Transverse colon (tissue), 4 donors: Measurements from ENCODE around the gene TCOF1. TPM values are rescaled to one million over a fixed set of nuclear protein-coding genes. Genes with fewer than 3 reads are reported as not detected.

Experiments
- DNase-seq: peaks from one replicate; pipeline ENCODE4 v3.0.0-alpha.2; 2019
- H3K27ac ChIP-seq, 4 donors: fragments of 200-600 bp; sonication (generic); 2 replicates each; pipeline ENCODE4 v1.5.1; 2016 to 2018; ENCODE audit warnings: inconsistent platforms in 4 of 4
- H3K27me3 ChIP-seq: fragments of 200-600 bp; sonication (generic); 2 replicates; pipeline ENCODE4 v1.5.1; 2017; ENCODE audit warnings: inconsistent platforms
- H3K36me3 ChIP-seq, 4 donors: fragments of 200-600 bp; sonication (generic); 2 replicates each; pipeline ENCODE4 v1.5.1; 2017 to 2019; ENCODE audit warnings: inconsistent platforms in 4 of 4
- H3K4me1 ChIP-seq, 4 donors: fragments of 200-600 bp; sonication (generic); 2 replicates each; pipeline ENCODE4 v1.5.1; 2017 to 2020; ENCODE audit warnings: inconsistent platforms in 4 of 4
- H3K4me3 ChIP-seq, 4 donors: fragments of 200-600 bp; sonication (generic); 1 replicate in 1 of 4; 2 replicates in 3 of 4; pipeline versions ENCODE4 v1.5.1 to v1.6.1; 2017 to 2019; ENCODE audit warnings: inconsistent platforms in 4 of 4
- H3K9me3 ChIP-seq, 2 donors: fragments of 200-600 bp; sonication (generic); 2 replicates each; pipeline ENCODE4 v1.5.1; 2017 to 2019; ENCODE audit warnings: inconsistent platforms in 2 of 2
- CTCF ChIP-seq, 5 experiments: fragments of 200-600 bp in 3 of 5; fragments of 450-650 bp in 2 of 5; sonication (generic) in 3 of 5; IDR thresholded peaks; 1 replicate in 2 of 5; 2 replicates in 3 of 5; pipeline ENCODE4 v1.5.1; 2016 to 2017; ENCODE audit warnings: antibody characterized with exemption in 5 of 5, inconsistent platforms in 3 of 5, mild to moderate bottlenecking in 2 of 5, moderate library complexity in 1 of 5
- EP300 ChIP-seq: sonication (generic); formaldehyde crosslinking; IDR thresholded peaks from one replicate; pipeline ENCODE4 v1.6.1; 2017; ENCODE audit warnings: antibody characterized with exemption, low read depth
- POLR2A ChIP-seq: fragments of 450-650 bp; IDR thresholded peaks from one replicate; pipeline ENCODE4 v1.6.1; 2016; ENCODE audit warnings: antibody characterized with exemption, mild to moderate bottlenecking, moderate library complexity
- POLR2AphosphoS5 ChIP-seq, 3 donors: sonication (generic); formaldehyde crosslinking; IDR thresholded peaks; one replicate each; pipeline ENCODE4 v1.6.1; 2016; ENCODE audit warnings: antibody characterized with exemption in 3 of 3
- WGBS, 2 donors: methylation state at CpG; one replicate each; pipeline ENCODE4 v1.1.5; 2018; ENCODE audit warnings: low coverage in 1 of 2; 5-methylcytosine and 5-hydroxymethylcytosine counted together
- in situ Hi-C, 4 donors: fragments of 200-750 bp; cut with MboI; loops; one replicate each; pipeline versions ENCODE4 v1.15.0 to v1.15.1; 2017; ENCODE audit warnings: low sequenced_read_pairs in 3 of 4, low pct_ligation_motif_present in 1 of 4, low pct_unique_long_range_greater_than_20kb in 1 of 4
- intact Hi-C: fragments of 100-400 bp; cut with DNase I; formaldehyde crosslinking; loops from one replicate; pipeline ENCODE4 v1.15.1; 2023; ENCODE audit warnings: low total_unique reads
- total RNA-seq, 4 donors: library from RNA; depleted of rRNA; stranded (reverse); fragments of >200 nt; gene quantifications; one replicate each; pipeline ENCODE4 v1.1.0, GENCODE V29; 2016

The TCOF1 gene
- total RNA-seq, 4 donors from 2014 or later, result 12.0 to 87.2 (median 31.3) TPM

DNA sequence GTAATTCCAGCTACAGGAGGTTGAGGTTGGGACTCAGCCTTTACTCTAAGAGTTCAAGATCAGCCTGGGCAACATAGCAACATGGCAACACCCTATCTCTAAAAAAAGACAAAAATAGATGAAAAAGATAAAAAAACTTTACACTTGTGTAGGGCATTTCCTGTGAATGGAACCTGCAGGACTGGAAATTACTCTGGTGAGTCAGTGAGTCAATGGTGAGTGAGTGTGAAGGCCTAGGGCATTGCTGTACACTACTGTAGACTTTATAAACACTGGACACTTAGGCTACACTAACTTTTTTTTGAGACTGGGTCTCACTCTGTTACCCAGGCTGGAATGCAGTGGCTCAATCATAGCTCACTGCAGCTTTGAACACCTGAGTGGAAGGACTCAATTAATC, 35.3 kb upstream of the TCOF1 start:
- Histone ChIP-seq H3K4me3 (no peak overlapping the region), H3K27ac (no peak overlapping the region), H3K36me3 (no peaks in the 10 kb centered on the region), H3K27me3 (no peaks in the 10 kb centered on the region), H3K9me3 (no peaks in the 10 kb centered on the region), H3K4me1 (no peaks in the 10 kb centered on the region)
- no peak for TF ChIP-seq CTCF (IDR thresholded peaks at IDR 0.05)
- no peak for TF ChIP-seq POLR2AphosphoS5 (IDR thresholded peaks at IDR 0.05)
- TF ChIP-seq POLR2A, result no peak
- no peak for TF ChIP-seq EP300
- in situ Hi-C loops (no loop called here), intact Hi-C loops (no loop called here)
- DNase-seq, result no peak

GRCh38 chr5:150323092-150323491, 34.4 kb upstream of the TCOF1 start:
- WGBS, 2 donors, result 82 to 92% methylated on average over 2 to 6 of the region's 6 CpGs
- Histone ChIP-seq H3K27me3 (no peaks in the 10 kb centered on the region), H3K27ac (no peak overlapping the region), H3K4me1 (no peaks in the 10 kb centered on the region), H3K9me3 (no peaks in the 10 kb centered on the region), H3K36me3 (no peaks in the 10 kb centered on the region), H3K4me3 (no peak overlapping the region)
- intact Hi-C loops, result no loop called here
- DNase-seq, result no peak
- TF ChIP-seq CTCF (IDR thresholded peaks at IDR 0.05) (no peak), POLR2AphosphoS5 (IDR thresholded peaks at IDR 0.05) (no peak), POLR2A (no peak), EP300 (no peak)
- in situ Hi-C loops, result no loop called here

- Histone ChIP-seq H3K27me3 (no peaks in the 10 kb centered on the region), H3K4me1 (no peaks in the 10 kb centered on the region), H3K4me3 (no peak overlapping the region), H3K9me3 (no peaks in the 10 kb centered on the region), H3K36me3 (no peaks in the 10 kb centered on the region), H3K27ac (no peak overlapping the region)
- intact Hi-C loops, result no loop called here
- DNase-seq, result no peak
- TF ChIP-seq POLR2A, result no peak
- TF ChIP-seq EP300, result no peak
- TF ChIP-seq POLR2AphosphoS5 (IDR thresholded peaks at IDR 0.05), result no peak
- TF ChIP-seq CTCF (IDR thresholded peaks at IDR 0.05), result no peak
- in situ Hi-C loops, result no loop called here
- 78 to 79% methylated on average over 5 to 8 of the region's 8 CpGs for WGBS, 2 donors
Measured at GRCh38 chr5:150323819-150324218, 33.7 kb upstream of the TCOF1 start.

- Histone ChIP-seq H3K27me3 (no peaks in the 10 kb centered on the region), H3K4me1 (no peaks in the 10 kb centered on the region), H3K9me3 (no peaks in the 10 kb centered on the region), H3K4me3 (no peak overlapping the region), H3K36me3 (no peaks in the 10 kb centered on the region), H3K27ac (no peak overlapping the region)
- in situ Hi-C loops, result no loop called here
- no peak for DNase-seq
- intact Hi-C loops, result no loop called here
- WGBS, 2 donors, result 88% methylated on average over 4 of the region's 4 CpGs; no CpG with 5 or more reads in 1 of the 2 donors
- TF ChIP-seq POLR2A, result no peak
Measured at GRCh38 chr5:150325426-150325825, 32.1 kb upstream of the TCOF1 start.

DNA sequence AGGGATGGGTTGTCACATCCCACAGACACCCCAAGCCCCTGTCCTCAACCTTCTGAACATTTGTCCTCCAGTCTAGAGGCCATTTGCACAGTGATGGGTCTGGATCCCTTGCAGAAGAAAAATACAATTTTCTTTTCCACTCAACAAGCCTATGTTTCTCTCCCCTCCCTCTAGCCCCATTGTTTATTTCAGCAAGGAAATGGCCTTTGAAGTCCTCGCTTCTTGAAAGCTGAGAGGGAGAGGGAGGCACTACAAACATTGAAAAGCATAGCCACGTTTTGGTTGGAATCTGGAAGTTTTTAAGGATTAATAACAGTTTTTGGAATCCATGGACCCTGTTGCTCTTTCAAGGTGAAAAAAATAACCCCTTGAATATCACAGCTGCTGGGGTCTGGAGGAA, 30.8 kb upstream of the TCOF1 start:
- H3K27me3 ChIP-seq, result no peaks in the 10 kb centered on the region
- no peak for TF ChIP-seq EP300
- TF ChIP-seq CTCF (IDR thresholded peaks at IDR 0.05), result no peak
- TF ChIP-seq POLR2AphosphoS5 (IDR thresholded peaks at IDR 0.05), result no peak
- TF ChIP-seq POLR2A, result no peak
- no peaks in the 10 kb centered on the region for H3K9me3 ChIP-seq
- DNase-seq, result no peak
- in situ Hi-C loops (no loop called here), intact Hi-C loops (no loop called here)
- H3K36me3 ChIP-seq, result no peaks in the 10 kb centered on the region
- no peaks in the 10 kb centered on the region for H3K4me1 ChIP-seq
- WGBS, 2 donors, result 52 to 66% methylated on average over 2 of the region's 2 CpGs
- no peak overlapping the region for H3K4me3 ChIP-seq
- no peak overlapping the region for H3K27ac ChIP-seq
